ENCODE results near the gene CT45A7. TPM values are rescaled to one million over a fixed set of nuclear protein-coding genes. Genes with fewer than 3 reads are reported as not detected.
"Not testable (repeated sequence)": the region's sequence is repeated elsewhere in the genome, so short reads cannot be mapped to it uniquely, and the experiment has no call there.

CT45A7 gene, protein sequence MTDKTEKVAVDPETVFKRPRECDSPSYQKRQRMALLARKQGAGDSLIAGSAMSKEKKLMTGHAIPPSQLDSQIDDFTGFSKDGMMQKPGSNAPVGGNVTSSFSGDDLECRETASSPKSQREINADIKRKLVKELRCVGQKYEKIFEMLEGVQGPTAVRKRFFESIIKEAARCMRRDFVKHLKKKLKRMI
- total RNA-seq (not detected), polyA plus RNA-seq (ENCODE audit: insufficient read depth, low read depth, low replicate concordance) (not detected)
- long read RNA-seq, donor 1: 0 reads
- long read RNA-seq, donor 2: 0 reads
- long read RNA-seq, donor 3: 0 reads
- long read RNA-seq, donor 4: 0 reads
- long read RNA-seq, donor 5: 0 reads
- long read RNA-seq, donor 6: 0 reads
- long read RNA-seq, donor 7: 0 reads
- long read RNA-seq, donor 8: 0 reads
- long read RNA-seq, donor 9: 0 reads
- long read RNA-seq, donor 10: 0 reads

DNA sequence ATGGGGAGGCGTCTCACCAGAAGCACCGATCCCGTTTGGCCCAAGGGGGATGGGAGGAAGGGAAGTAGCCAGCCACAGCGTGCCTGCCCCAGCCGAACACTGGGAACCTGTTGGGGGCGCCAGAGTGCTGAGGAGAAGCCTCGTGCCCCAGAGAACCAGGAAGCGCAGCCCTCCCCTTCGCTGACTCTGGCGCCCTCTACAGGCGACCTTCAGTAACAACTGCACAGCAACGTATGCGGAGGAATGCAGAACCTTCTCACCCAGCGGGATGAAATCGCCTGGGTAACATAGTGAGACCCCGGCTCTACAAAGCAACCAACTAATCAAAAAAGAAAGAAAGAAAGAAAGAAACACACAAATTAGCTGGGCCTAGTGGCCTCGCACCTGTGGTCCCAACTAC, at the start of gene CT45A7:
Gene CT45A7, minus strand, starts transcription at position 101 of the 400 bp plus-strand sequence. CDS start 3,747 bp downstream, outside the sequence.
- H3K4me3 ChIP-seq (ENCODE audit: low read length in 3 of 3); H3K36me3 ChIP-seq (ENCODE audit: control insufficient read depth in 2 of 3, insufficient read depth in 3 of 3, low read length in 3 of 3); H3K27me3 ChIP-seq (ENCODE audit: control insufficient read depth, insufficient read depth, low read length); H3K9me3 ChIP-seq (ENCODE audit: control insufficient read depth in 2 of 3, insufficient read depth in 1 of 3, low read length in 3 of 3); H3K27ac ChIP-seq (ENCODE audit: low read depth in 2 of 2, low read length in 2 of 2); H3K9ac ChIP-seq (ENCODE audit: low read length in 3 of 3); intact Hi-C loops (cut with DNase I); FAIRE-seq; H3K4me1 ChIP-seq (ENCODE audit: control insufficient read depth in 2 of 3, insufficient read depth in 2 of 3, low read depth in 1 of 3, low read length in 3 of 3); DNase-seq: not testable (repeated sequence)

- H3K9me3 ChIP-seq (ENCODE audit: control insufficient read depth in 2 of 3, insufficient read depth in 1 of 3, low read length in 3 of 3); FAIRE-seq; H3K4me1 ChIP-seq (ENCODE audit: control insufficient read depth in 2 of 3, insufficient read depth in 2 of 3, low read depth in 1 of 3, low read length in 3 of 3); H3K27me3 ChIP-seq (ENCODE audit: control insufficient read depth, insufficient read depth, low read length); H3K36me3 ChIP-seq (ENCODE audit: control insufficient read depth in 2 of 3, insufficient read depth in 3 of 3, low read length in 3 of 3); H3K27ac ChIP-seq (ENCODE audit: low read depth in 2 of 2, low read length in 2 of 2); H3K9ac ChIP-seq (ENCODE audit: low read length in 3 of 3); H3K4me3 ChIP-seq (ENCODE audit: low read length in 3 of 3); intact Hi-C loops (cut with DNase I); DNase-seq: not testable (repeated sequence)
These were observed 45.7 kb upstream of the CT45A7 start for GRCh38 chrX:135882741-135883140.

DNA sequence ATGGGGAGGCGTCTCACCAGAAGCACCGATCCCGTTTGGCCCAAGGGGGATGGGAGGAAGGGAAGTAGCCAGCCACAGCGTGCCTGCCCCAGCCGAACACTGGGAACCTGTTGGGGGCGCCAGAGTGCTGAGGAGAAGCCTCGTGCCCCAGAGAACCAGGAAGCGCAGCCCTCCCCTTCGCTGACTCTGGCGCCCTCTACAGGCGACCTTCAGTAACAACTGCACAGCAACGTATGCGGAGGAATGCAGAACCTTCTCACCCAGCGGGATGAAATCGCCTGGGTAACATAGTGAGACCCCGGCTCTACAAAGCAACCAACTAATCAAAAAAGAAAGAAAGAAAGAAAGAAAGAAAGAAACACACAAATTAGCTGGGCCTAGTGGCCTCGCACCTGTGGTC, 34.6 kb upstream of the CT45A7 start, which contains the start of gene CT45A9:
Gene CT45A9, minus strand, starts transcription at position 101 of the 400 bp plus-strand sequence. CDS start 3,751 bp downstream, outside the sequence.
- FAIRE-seq; intact Hi-C loops (cut with DNase I); DNase-seq: not testable (repeated sequence)

GRCh38 chrX:135854438-135854837, 17.4 kb upstream of the CT45A7 start, which contains the start of gene CT45A8:
TSS of gene CT45A8 (minus strand) at chrX:135854538. CDS start at chrX:135850783, 3,755 bp downstream.
- H3K27me3 ChIP-seq (ENCODE audit: control insufficient read depth, insufficient read depth, low read length); FAIRE-seq; H3K4me1 ChIP-seq (ENCODE audit: control insufficient read depth in 2 of 3, insufficient read depth in 2 of 3, low read depth in 1 of 3, low read length in 3 of 3); H3K4me3 ChIP-seq (ENCODE audit: low read length in 3 of 3); H3K27ac ChIP-seq (ENCODE audit: low read depth in 2 of 2, low read length in 2 of 2); DNase-seq; H3K9me3 ChIP-seq (ENCODE audit: control insufficient read depth in 2 of 3, insufficient read depth in 1 of 3, low read length in 3 of 3); H3K9ac ChIP-seq (ENCODE audit: low read length in 3 of 3); intact Hi-C loops (cut with DNase I); H3K36me3 ChIP-seq (ENCODE audit: control insufficient read depth in 2 of 3, insufficient read depth in 3 of 3, low read length in 3 of 3): not testable (repeated sequence)

More for the DNA sequence above, 34.6 kb upstream of the CT45A7 start, which contains the start of gene CT45A9:
- H3K9me3 ChIP-seq (ENCODE audit: control insufficient read depth in 2 of 3, insufficient read depth in 1 of 3, low read length in 3 of 3); H3K27ac ChIP-seq (ENCODE audit: low read depth in 2 of 2, low read length in 2 of 2); H3K4me1 ChIP-seq (ENCODE audit: control insufficient read depth in 2 of 3, insufficient read depth in 2 of 3, low read depth in 1 of 3, low read length in 3 of 3); H3K36me3 ChIP-seq (ENCODE audit: control insufficient read depth in 2 of 3, insufficient read depth in 3 of 3, low read length in 3 of 3); H3K4me3 ChIP-seq (ENCODE audit: low read length in 3 of 3); H3K9ac ChIP-seq (ENCODE audit: low read length in 3 of 3); H3K27me3 ChIP-seq (ENCODE audit: control insufficient read depth, insufficient read depth, low read length): not testable (repeated sequence)

DNA sequence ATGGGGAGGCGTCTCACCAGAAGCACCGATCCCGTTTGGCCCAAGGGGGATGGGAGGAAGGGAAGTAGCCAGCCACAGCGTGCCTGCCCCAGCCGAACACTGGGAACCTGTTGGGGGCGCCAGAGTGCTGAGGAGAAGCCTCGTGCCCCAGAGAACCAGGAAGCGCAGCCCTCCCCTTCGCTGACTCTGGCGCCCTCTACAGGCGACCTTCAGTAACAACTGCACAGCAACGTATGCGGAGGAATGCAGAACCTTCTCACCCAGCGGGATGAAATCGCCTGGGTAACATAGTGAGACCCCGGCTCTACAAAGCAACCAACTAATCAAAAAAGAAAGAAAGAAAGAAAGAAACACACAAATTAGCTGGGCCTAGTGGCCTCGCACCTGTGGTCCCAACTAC, 17.2 kb downstream of the CT45A7 start, which contains the start of gene CT45A2:
Gene CT45A2, minus strand, starts transcription at position 101 of the 400 bp plus-strand sequence. CDS start 3,747 bp downstream, outside the sequence.
- FAIRE-seq; H3K36me3 ChIP-seq (ENCODE audit: control insufficient read depth in 2 of 3, insufficient read depth in 3 of 3, low read length in 3 of 3); H3K27ac ChIP-seq (ENCODE audit: low read depth in 2 of 2, low read length in 2 of 2); H3K27me3 ChIP-seq (ENCODE audit: control insufficient read depth, insufficient read depth, low read length); H3K9ac ChIP-seq (ENCODE audit: low read length in 3 of 3); intact Hi-C loops (cut with DNase I); H3K4me3 ChIP-seq (ENCODE audit: low read length in 3 of 3); H3K4me1 ChIP-seq (ENCODE audit: control insufficient read depth in 2 of 3, insufficient read depth in 2 of 3, low read depth in 1 of 3, low read length in 3 of 3); H3K9me3 ChIP-seq (ENCODE audit: control insufficient read depth in 2 of 3, insufficient read depth in 1 of 3, low read length in 3 of 3); DNase-seq: not testable (repeated sequence)

DNA sequence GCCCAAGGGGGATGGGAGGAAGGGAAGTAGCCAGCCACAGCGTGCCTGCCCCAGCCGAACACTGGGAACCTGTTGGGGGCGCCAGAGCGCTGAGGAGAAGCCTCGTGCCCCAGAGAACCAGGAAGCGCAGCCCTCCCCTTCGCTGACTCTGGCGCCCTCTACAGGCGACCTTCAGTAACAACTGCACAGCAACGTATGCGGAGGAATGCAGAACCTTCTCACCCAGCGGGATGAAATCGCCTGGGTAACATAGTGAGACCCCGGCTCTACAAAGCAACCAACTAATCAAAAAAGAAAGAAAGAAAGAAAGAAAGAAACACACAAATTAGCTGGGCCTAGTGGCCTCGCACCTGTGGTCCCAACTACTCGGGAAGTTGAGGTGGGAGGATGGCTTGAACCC, 34.4 kb downstream of the CT45A7 start, which contains the start of gene CT45A6:
Gene CT45A6, minus strand, starts transcription at position 101 of the 400 bp plus-strand sequence. CDS start 3,794 bp downstream, outside the sequence.
- H3K4me1 ChIP-seq (ENCODE audit: control insufficient read depth in 2 of 3, insufficient read depth in 2 of 3, low read depth in 1 of 3, low read length in 3 of 3); H3K27me3 ChIP-seq (ENCODE audit: control insufficient read depth, insufficient read depth, low read length); H3K9ac ChIP-seq (ENCODE audit: low read length in 3 of 3); DNase-seq; H3K27ac ChIP-seq (ENCODE audit: low read depth in 2 of 2, low read length in 2 of 2); H3K4me3 ChIP-seq (ENCODE audit: low read length in 3 of 3); FAIRE-seq; intact Hi-C loops (cut with DNase I); H3K9me3 ChIP-seq (ENCODE audit: control insufficient read depth in 2 of 3, insufficient read depth in 1 of 3, low read length in 3 of 3); H3K36me3 ChIP-seq (ENCODE audit: control insufficient read depth in 2 of 3, insufficient read depth in 3 of 3, low read length in 3 of 3): not testable (repeated sequence)

GRCh38 chrX:135785403-135785802, 51.7 kb downstream of the CT45A7 start, which contains the start of gene CT45A5:
TSS of gene CT45A5 (minus strand) at chrX:135785503. CDS start at chrX:135781729, 3,774 bp downstream.
- intact Hi-C loops (cut with DNase I); FAIRE-seq: not testable (repeated sequence)

More at GRCh38 chrX:135785403-135785802, 51.7 kb downstream of the CT45A7 start, which contains the start of gene CT45A5:
- not testable (repeated sequence) for H3K4me1 ChIP-seq (ENCODE audit: control insufficient read depth in 2 of 3, insufficient read depth in 2 of 3, low read depth in 1 of 3, low read length in 3 of 3); H3K9me3 ChIP-seq (ENCODE audit: control insufficient read depth in 2 of 3, insufficient read depth in 1 of 3, low read length in 3 of 3); H3K27me3 ChIP-seq (ENCODE audit: control insufficient read depth, insufficient read depth, low read length); DNase-seq; H3K36me3 ChIP-seq (ENCODE audit: control insufficient read depth in 2 of 3, insufficient read depth in 3 of 3, low read length in 3 of 3); H3K27ac ChIP-seq (ENCODE audit: low read depth in 2 of 2, low read length in 2 of 2); H3K4me3 ChIP-seq (ENCODE audit: low read length in 3 of 3); H3K9ac ChIP-seq (ENCODE audit: low read length in 3 of 3)

All from kidney (tissue), 19 donors.